Activated gamma-delta T cell treated with Interleukin-2 at 50 U/mL for 16 hours (primary cell): Measurements from ENCODE around the gene ASB16.
"Not testable (repeated sequence)": the region's sequence is repeated elsewhere in the genome, so short reads cannot be mapped to it uniquely, and the experiment has no call there.

Experiments used
- DNase-seq: peaks from one replicate; pipeline ENCODE4 v3.0.0-alpha.2; 2020

The ASB16 gene

DNA sequence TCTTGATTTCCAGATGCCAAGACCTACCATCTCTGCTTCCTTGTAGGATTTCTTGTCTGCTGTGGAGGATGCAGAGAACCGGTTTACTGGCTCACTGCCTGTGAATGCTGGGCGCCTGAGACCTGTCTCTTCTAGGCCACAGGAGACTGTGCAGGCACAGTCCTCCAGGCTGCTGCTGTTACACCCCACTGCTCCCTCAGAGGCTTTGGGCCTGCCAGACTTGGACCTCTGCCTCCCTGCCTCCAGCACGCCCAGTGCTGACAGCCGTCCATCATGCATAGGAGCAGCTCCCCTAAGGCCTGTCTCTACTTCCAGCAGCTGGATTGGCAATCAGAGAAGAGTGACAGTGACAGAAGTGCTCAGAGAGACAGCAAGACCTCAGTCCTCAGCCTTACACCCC, 22.7 kb upstream of the ASB16 start:
- DNase-seq: no peak

DNA sequence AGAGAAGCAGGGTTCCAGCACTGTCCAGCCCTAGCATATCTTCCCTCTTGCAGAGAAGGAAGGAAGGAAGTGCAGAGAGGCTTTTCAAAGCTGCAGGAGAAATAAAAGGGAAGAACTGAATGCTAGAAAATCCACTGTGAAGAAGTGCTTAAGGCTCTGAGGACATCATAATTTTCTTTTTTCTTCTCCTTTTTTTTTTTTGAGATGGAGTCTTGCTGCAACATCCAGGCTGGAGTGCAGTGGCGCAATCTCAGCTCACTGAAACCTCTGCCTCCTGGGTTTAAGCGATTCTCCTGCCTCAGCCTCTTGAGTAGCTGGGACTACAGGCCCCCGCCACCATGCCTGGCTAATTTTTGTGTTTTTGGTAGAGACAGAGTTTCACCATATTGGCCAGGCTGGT, 21.4 kb upstream of the ASB16 start:
- not testable (repeated sequence) for DNase-seq

DNA sequence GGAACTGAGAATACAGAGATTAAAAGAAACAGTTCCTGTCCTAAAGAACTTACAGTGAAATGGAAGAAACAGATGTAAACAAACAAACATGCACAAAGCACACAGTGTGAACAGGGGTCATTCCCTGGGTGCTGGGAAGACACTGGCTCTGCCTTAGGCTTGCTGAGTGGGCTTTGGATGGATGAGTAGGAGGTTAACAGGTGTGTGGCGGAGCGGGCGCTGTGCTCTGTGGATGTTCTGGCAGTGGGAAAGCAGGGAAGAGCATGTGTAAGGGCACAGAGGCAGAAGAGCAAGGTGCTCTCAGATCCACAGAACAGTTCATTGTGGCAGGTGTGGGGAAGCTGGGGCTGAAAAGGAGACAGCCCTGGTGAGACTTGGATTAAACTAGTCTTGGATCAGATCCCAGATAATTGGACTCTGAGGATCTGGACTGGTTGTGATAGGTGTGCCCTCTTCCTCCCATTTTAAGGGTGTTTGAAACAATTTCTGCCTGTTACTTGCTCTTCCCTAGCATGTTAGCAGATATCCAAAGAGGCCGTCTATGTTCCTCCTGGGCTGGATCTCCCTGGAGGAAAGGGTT, 20.7 kb upstream of the ASB16 start:
- DNase-seq: no peak

DNA sequence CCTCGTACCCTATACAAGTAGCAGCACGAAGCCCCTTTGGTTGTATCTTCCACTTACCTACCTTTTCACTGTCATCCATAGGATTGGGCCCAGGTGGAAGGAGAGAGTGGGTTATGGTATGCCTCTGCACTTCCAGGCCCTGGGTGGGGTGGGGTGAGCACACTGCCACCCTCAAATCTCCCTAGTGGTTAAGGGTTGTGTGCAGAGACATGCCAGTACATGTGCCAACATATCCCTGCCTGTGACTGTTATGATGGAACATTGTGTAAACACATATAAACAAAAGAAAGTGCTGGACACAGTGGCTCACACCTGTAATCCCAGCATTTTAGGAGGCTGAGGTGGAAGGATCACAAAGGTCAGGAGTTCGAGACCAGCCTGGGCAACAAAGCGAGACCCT, 17.6 kb upstream of the ASB16 start:
- no peak for DNase-seq

DNA sequence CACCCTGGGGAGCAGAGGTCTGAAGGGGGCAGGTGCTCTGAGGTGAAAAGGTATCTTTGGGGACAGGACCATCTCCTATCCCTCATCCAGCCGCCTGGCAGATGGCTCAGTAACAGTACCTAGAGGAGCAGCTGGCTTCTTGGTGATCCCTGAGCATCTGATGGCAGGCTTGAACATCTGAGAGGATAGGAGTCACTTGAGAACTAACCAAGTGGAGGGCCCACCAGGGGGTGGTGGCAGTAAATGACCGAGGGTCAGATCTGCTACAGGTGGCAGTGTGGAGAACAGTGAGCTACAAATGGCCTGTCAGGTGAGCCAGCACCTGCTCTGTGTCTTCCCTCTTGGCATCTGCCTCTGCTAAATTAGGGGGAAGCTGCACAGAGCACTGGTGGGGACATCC, 15.0 kb upstream of the ASB16 start:
- no peak for DNase-seq

DNA sequence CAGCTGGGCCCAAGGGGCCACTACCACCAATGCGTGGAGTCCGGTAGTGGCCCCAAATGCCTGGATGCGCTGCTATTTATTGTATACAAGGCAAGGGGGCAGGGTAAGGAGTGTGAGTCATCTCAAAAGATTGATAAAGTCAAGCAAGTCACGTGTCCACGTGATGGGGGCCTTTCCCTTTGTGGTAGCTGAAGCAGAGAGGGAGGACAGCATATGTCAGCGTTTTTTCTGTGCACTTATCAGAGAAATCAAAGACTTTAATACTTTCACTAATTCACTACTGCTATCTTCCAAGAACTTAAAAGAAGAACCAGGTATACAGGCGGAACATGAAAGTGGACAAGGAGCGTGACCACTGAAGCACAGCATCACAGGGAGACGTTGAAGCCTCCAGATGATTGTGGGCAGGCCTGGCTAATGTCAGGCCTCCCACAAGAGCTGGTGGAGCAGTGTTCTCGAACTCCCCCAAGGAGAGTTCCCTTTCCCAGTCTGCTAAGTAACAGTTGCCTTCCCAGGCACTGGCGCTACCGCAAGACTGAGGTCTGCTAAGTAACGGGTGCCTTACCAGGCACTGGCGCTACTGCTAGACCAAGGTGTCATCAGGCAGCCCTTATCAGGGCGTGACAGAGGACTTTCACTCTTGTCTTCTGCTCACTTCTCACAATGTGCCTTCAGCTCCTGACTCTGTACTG, 10.8 kb upstream of the ASB16 start:
- DNase-seq: no peak

DNA sequence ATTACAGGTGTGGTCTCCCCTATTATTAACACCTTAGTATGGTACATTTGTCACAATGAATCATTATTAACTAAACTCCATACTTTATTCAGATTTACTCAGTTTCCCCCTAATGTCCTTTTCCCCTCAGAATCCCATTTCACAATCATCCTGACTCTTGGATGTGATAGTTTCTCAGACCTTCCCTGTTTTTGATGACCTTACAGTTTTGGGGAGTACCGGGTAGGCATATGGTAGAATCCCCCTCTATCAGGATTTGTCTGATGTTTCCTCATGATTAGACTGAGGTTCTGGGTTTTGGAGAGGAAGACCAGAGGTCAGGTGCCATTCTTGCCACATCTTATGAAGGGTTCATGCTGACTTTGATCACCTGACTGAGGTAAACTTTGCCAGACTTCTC, 6.0 kb upstream of the ASB16 start:
- DNase-seq: no peak

DNA sequence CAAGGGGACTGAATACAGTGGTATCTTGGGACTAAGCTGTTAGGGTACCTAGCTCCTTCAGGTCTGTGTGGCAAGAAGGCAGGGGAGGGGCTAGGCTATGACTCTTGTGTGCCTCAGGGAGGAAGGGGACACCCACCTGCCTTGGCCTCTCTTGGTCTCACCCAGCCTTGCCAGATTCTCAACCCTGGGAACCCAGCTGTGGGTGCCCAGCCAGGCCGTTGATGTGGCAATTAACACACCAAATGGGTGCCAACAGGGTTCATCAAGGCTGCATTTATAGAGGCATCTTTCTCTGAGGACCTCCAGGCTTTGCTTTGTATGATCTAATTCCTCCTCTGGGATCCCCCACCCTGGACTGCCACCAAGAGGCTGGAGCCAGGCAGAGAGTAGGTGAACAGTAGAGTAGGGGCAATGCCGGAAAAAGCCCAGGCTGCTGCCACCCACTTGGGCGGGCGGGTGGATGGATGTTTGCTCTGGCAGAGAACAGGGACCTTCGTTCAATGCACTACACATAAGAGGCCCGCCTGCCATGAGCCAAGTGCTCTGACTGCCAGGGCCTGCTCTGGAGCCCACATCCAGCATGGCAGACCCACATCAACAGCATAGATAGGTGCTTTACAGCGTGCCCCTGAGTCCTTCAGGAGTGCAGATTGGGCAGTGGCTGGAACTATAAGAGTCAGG, 3.2 kb upstream of the ASB16 start:
- no peak for DNase-seq

DNA sequence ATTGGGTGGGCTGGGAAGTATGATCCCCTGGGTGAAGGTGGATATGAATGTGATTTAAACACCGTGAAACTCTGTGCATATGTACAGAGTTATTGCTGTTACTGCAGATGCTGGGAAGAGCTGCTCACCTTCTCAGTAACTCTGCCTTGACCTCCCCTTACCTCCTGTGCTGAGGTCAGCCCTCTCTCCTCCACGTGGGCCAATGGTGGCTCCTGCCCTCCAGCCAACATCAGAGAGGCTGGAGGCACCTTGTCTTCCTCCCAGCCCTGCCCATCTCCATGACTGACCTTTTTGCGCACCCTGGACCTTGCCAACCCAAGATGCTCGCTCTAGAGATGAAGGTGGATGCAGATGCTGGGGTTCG, 387 bp upstream of the ASB16 start:
- DNase-seq: no peak

DNA sequence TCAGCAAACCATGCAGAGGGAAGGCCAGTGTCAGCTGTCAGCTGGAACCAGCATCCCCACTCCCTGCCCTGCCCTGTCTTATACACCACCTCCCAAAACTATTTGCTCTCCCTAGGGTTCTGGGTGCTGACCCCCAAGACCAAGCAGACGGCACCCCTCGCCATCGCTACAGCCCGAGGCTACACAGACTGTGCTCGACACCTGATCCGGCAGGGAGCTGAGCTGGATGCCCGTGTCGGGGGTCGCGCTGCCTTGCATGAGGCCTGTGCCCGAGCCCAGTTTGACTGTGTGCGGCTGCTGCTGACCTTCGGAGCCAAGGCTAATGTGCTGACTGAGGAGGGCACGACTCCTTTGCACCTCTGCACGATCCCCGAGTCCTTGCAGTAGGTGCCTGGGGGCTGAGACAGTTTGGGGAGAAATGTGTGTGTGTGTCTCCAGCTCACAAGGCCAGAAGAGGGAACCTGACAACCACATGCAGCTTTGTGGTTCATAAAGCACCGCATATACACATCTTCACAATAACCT, 1.5 kb downstream of the ASB16 start:
- DNase-seq: no peak

DNA sequence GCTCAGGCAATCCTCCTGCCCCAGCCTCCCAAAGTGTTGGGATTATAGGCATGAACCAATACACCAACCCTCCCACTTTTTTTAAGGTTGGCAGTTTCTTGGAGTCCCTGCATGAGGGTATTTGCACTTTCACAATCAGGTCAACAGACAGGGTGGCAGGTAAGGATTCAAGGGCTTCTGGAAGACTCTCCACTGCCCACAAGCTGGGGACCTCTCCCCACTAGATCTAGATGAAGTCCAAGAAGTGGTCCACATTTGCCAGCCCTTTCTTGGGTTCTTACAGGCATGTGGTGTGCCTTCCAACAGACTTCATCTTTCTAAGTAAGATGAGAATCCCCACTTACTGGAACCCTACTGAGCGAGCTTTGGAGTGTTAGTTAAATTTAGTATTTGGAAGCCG, 3.9 kb downstream of the ASB16 start:
- DNase-seq: no peak

DNA sequence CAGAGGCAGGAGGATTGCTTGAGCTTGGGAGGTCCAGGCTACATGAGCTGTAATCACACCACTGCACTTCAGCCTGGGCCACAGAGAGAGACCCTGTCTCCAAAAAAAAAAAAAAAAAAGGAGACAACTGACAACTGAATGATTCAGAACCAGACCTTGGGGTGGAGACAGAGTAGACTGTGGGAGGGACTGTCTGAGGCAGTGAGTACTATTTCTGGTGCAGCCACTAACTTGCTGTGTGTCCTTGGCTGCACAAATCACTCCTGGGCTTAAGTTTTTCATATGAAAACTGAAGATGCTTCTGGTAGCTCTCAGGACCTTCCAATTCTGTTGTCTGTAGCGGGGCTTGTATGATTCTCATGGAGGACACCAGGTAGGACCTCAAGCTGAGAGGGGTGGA, 5.8 kb downstream of the ASB16 start:
- DNase-seq: no peak

DNA sequence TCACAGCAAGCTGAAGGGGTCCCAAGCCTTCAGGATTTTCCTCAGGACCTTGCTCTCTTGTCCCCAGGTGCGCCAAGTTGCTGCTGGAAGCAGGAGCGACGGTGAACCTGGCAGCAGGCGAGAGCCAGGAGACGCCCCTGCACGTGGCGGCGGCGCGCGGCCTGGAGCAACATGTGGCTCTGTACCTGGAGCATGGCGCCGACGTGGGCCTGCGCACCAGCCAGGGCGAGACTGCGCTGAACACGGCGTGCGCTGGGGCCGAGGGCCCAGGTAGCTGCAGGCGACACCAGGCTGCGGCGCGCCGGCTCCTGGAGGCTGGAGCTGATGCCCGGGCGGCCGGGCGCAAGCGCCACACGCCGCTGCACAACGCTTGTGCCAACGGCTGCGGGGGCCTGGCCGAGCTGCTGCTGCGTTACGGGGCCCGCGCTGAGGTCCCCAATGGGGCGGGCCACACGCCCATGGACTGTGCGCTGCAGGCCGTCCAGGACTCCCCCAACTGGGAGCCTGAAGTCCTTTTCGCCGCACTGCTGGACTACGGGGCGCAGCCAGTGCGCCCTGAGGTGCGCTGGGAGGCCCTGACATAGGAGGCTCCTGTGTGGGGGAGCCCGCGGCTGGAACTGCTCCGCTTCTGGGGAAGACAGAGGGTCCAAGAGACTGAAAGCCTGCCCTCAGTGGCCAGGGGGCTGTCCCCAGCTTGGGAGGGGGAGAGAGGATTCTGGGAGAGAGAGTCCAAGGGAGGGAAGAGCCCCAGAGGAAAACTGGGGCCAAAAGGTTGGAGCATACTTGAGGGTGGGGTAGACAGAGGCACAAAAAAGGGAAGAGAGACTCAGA, 6.4 kb downstream of the ASB16 start:
- DNase-seq: no peak

DNA sequence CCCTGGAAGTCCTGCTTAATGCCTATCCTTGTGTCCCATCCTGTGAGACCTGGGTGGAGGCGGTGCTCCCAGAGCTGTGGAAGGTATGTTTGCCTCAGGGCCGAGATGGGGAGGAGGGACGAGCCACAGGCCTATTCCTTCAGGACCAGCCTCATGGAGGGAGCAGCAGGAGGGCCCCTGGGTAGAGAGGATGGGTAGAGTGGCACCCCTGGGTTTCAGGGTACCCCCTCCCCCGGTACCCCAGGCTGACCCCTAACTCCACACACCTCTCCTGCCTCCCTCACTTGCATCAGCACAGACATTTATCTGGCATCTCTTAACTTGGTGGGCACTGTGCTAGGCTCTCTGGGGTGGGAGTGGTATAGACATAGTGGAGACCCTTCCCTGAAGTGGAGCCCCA, 7.1 kb downstream of the ASB16 start:
- DNase-seq: no peak

DNA sequence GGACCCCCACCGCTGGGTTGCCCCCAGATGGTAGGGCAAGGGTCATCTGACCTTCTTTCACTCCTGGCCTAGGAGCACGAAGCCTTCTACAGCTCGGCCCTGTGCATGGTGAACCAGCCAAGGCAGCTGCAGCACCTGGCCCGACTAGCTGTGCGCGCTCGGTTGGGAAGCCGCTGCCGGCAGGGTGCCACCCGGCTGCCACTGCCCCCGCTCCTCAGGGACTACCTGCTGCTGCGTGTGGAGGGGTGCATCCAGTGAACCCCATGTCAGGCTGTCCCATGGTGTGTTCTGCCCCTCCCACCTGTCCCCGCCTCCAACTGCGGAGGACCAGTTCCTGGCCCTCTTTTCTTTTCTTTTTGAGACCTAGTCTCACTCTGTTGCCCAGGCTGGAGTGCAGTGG, 7.6 kb downstream of the ASB16 start:
- DNase-seq: no peak

DNA sequence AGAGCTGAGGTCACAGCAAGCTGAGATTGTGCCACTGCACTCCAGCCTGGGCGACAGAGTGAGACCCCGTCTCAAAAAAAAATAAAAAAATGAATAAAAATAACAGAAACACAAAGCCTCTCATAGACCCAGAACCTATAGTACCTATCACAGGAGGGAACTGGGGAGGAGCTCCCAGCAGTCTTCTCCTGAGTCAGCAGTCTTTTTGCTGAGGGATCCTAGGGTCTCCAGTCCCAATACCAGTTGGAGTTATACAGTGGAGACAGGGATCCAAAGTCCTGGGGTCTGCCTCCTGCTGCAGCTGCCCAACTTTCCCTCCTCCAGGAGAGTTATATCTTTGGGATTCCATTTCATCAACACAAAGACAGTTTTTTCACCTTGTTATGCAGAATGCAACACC, 12.5 kb downstream of the ASB16 start:
- no peak for DNase-seq

DNA sequence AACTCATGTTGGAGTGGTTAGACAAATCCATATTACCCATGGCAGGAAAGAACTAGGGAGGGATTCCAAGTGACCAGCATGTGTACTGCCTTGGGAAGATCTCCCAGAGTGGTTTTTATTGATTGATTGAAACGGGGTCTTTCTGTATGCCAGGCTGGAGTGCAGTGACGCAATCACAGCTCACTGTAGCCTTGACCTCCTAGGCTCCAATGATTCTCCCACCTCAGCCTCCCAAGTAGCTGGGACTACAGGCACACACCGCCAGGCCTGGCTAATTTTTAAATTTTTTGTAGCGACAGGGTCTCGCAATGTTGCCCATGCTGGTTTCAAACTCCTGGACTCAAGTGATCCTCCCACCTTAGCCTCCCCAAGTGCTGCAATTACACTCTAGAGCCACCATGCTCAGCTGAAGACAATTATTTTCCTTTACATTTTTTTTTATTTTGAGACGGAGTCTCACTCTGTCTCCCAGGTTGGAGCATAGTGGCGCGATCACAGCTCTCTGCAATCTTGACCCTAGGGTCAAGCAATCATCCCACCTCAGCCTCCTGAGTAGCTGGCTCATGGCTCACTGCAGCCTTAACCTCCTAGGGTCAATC, 13.8 kb downstream of the ASB16 start:
- no peak for DNase-seq

DNA sequence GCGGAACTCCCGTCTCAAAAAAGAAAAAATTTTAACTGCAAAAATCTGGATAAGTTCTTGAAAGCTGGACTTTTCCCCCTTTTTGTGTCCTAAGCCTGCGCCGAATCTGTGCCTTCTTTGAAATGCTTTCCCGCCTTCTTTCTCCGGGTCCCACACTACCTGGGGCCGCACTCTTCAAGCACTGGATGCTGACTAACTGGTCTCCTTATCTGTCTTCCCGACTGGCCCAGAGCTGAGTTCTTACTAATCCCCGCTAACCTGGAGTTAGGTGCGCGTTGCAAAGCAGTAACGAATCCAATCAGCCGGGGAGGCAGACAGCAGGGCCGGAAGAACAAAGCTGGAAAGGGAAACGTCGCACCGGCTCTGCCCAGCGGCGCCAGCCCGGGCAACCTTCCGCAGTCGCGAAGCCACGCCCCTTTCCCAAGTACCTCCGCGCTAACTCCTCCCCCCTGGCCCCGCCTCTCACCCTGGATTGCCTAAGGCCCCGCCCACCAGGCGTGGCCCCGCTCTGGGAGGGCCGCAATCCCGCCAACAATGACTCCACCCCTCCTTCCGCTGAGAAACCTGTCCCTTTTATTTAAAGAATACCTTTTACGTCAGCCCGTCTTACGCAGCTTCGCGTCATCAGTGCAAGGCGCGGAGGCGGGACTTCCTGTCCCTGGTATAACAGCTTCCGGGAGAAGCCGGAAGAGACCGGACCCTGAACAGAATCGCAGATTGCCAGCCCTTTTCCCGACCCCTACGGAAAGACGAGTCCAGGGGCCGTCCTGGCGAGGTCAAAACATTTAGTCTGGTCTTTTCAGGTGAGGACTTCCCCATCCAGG, 16.0 kb downstream of the ASB16 start, which contains the start of gene TMUB2:
Gene TMUB2 (plus strand): TSS at position 666 of the 824 bp plus-strand sequence. CDS start 737 bp downstream, outside the sequence.
- DNase-seq: peak; percentile 100

DNA sequence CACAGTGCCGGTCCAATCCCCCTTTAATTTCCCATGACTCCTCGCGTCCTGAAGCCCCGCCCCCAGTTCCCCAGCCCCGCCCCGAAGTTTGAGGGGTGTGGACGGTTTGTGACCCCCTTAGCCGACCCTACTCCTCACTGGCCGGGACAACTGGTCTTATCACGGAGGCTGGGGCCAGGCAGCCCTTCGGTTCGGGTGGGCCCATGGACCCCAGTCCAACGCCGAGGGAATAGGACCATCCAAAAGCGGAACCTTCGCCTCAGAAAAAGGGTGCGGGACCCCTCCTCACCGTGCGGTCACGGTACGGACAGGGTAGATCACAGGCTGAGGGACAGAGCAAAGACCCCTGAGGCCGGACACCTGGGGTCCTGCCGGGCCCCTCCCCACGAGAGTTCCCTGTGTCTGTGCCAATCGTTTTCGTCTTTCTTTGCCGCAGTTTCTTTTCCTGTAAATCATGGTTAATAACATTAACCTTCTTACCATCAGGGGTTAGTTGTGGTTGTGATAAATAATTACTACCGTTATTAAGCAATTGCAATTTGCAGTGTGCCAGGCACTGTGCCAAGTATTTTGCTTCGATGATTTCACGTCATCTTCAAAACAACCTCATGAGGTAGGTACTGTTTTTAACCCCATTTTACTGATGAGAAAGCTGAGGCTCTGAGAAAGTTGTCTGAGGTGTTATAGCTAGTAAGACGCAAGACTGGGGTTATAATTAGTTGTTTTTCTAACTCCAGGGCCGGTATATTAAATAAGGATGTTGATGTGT, 16.8 kb downstream of the ASB16 start:
- no peak for DNase-seq

DNA sequence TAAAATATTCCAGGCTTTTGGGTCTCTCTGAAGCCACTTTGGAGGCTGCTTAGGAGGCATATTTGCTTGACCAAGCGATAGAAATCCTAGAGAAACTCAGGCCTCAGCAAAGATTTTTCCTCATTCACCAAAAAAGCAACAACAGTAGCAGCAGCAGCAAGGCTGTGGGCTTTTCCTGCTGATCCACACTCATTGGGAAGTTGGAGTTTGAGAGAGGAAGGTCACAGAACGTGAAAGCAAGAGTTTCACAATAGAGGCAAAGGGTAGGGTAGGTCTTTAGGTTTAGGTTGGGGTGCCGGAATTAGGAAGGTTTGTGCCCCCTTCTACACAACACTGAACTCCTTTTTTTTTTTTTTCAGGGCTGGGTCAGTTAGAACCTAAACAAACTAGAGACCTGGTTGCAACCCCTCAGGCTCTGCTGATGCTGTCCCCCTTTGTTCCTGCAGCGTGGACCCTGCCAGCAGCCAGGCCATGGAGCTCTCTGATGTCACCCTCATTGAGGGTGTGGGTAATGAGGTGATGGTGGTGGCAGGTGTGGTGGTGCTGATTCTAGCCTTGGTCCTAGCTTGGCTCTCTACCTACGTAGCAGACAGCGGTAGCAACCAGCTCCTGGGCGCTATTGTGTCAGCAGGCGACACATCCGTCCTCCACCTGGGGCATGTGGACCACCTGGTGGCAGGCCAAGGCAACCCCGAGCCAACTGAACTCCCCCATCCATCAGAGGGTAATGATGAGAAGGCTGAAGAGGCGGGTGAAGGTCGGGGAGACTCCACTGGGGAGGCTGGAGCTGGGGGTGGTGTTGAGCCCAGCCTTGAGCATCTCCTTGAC, 18.3 kb downstream of the ASB16 start:
- no peak for DNase-seq
